Muscle of leg (tissue), 11 donors: Measurements from ENCODE around the gene LYL1. TPM values are rescaled to one million over a fixed set of nuclear protein-coding genes. Genes with fewer than 3 reads are reported as not detected.

ENCODE experiments used
- DNase-seq: peaks from one replicate; pipeline ENCODE4 v3.0.0; 2013
- H3K27ac ChIP-seq: one replicate; pipeline ENCODE4 v1.5.1; 2013; ENCODE audit warnings: mild to moderate bottlenecking, low read length, control low read depth
- H3K27me3 ChIP-seq: one replicate; pipeline ENCODE4 v1.6.1; 2013; ENCODE audit warnings: low read length; ENCODE audit not compliant: control insufficient read depth, insufficient read depth
- H3K36me3 ChIP-seq: one replicate; pipeline ENCODE4 v1.6.1; 2013; ENCODE audit warnings: low read length; ENCODE audit not compliant: control insufficient read depth, insufficient read depth
- H3K4me1 ChIP-seq: one replicate; pipeline ENCODE4 v1.6.1; 2013; ENCODE audit warnings: low read length; ENCODE audit not compliant: control insufficient read depth, insufficient read depth
- H3K4me3 ChIP-seq: one replicate; pipeline ENCODE4 v1.5.1; 2013; ENCODE audit warnings: low read length, control low read depth
- H3K9me3 ChIP-seq: replicated peaks from 2 replicates; pipeline ENCODE4 v1.6.1; 2013; ENCODE audit warnings: low read depth, low read length; ENCODE audit not compliant: control insufficient read depth
- WGBS: methylation state at CpG from one replicate; pipeline ENCODE4 v1.1.5; 2013; ENCODE audit warnings: missing lambda C conversion rate; ENCODE audit not compliant: insufficient coverage; 5-methylcytosine and 5-hydroxymethylcytosine counted together
- polyA plus RNA-seq, 8 donors: library from polyadenylated mRNA; unstranded; fragments of 120-200 nt; gene quantifications; one replicate each; pipeline versions ENCODE4 v1.2.1 to v1.2.3, GENCODE V29; 2013; ENCODE audit warnings: inconsistent platforms in 1 of 8, low replicate concordance in 1 of 8; ENCODE audit not compliant: insufficient read length in 8 of 8, insufficient read depth in 1 of 8
- total RNA-seq: library from RNA; stranded (reverse); fragments of 120-200 nt; gene quantifications from one replicate; pipeline ENCODE4 v1.2.4, GENCODE V29; 2013

The LYL1 gene
- total and polyA plus RNA-seq, 9 donors, result 3.7 to 6.7 (median 5.6) TPM

DNA sequence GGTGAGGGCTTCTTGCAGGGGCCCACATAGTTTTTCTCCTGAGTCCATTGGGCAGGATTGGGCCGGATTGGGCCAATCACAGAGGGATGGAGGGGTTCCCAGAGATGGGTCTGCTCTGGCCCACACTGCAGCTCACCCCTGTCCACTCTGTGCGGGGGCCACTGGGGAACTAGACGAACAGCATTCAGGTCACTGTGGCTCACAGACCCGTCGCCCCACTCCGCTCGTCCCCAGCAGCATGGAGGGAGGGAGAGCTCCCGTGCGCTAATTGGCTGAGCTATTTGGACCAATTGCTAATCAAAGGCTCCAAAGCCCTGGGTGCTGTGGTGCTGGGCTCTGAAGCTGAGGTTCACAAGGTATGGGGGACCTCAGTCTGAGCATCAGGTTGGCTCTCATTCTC, 26.7 kb upstream of the LYL1 start:
- no peaks in the 10 kb centered on the region for H3K27me3 ChIP-seq
- 76% methylated on average over 7 of the region's 9 CpGs for WGBS
- H3K4me3 ChIP-seq, result no peak overlapping the region
- H3K9me3 ChIP-seq, result no peaks in the 10 kb centered on the region
- H3K36me3 ChIP-seq, result peaks cover 5% of the 10 kb centered on the region
- no peak for DNase-seq
- no peaks in the 10 kb centered on the region for H3K4me1 ChIP-seq
- H3K27ac ChIP-seq, result no peak overlapping the region

DNA sequence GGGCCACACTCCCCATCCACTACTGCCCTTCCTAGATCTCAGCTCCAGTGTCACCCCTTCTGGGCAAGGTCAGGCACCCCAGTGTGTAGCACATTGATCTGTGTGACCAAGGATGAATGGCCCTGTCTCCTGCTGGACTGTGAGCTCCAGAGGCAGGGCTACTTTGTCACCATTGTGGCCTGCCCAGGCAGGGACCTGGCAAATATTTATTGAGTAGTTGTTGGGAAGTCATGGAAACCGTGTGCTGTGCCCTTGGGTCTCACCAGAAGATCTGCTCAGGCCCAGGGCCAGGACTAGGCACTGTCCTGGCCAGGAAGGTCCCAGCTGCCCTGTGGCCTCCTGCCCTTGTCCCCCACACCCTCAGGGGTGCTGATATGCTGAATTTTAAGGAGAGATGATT, 25.9 kb upstream of the LYL1 start:
- Histone ChIP-seq H3K4me3 (no peak overlapping the region), H3K4me1 (no peaks in the 10 kb centered on the region), H3K9me3 (no peaks in the 10 kb centered on the region), H3K27ac (no peak overlapping the region), H3K27me3 (no peaks in the 10 kb centered on the region), H3K36me3 (peaks cover 6% of the 10 kb centered on the region)
- no peak for DNase-seq
- WGBS, result 60% methylated on average over 1 of the region's 1 CpG

DNA sequence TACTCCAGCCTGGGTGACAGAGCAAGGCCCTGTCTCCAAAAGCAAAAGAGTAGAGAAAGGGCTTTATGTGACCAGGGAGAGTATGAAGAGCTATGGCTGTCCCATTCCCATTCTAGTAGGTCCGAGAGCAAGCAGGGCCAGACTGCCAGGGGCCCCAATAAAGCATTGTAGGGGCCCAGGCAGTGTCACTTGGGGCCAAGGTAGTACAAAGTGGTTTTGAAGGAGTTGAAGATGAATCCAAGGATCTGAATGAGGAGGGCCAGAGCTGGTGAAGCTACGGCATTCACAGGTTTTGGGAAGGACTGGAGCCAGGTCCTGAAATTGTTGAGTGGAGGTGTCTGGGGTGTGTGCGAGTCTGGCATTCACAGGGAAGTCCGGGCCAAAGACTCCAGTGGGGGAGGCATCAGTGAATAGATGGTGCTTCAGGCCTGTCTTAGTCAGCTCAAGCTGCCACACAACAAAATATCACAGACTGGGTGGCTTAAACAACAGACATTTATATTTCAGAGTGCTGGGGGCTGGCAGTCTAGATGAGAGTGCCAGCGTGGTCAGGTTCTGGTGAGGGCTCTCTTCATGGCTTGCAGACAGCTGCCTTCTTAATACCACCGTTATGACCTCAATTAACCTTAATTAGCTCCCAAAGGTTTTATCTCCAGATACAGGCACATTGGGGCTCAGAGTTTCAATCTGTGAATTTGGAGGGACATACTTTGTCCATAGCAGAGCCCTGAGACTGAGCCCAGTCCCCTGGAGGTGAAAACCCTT, 25.3 kb upstream of the LYL1 start:
- Histone ChIP-seq H3K4me3 (no peak overlapping the region), H3K36me3 (peaks cover 6% of the 10 kb centered on the region), H3K27ac (no peak overlapping the region), H3K9me3 (no peaks in the 10 kb centered on the region), H3K4me1 (no peaks in the 10 kb centered on the region), H3K27me3 (no peaks in the 10 kb centered on the region)
- 80% methylated on average over 3 of the region's 6 CpGs for whole genome bisulfite sequencing
- no peak for DNase-seq

DNA sequence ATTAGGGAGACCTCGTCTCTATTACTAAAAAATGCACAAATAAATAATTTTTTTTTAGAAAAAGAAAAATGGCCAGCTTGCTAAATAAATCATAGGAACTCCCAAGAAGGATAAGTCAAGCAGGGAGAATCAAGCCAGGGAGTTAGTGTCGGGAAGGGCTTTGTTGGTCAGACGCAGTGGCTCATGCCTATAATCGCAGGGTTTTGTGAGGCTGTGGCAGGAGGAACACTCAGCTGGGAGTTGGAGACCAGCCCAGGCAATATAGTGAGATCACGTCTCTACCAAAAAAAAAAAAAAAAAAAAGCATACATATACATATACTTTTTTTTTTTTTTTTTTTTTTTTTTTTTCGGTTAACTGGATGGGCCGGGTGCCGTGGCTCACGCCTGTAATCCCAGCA, 24.4 kb upstream of the LYL1 start:
- 67% methylated on average over 1 of the region's 9 CpGs for WGBS
- H3K36me3 ChIP-seq, result peaks cover 6% of the 10 kb centered on the region

DNA sequence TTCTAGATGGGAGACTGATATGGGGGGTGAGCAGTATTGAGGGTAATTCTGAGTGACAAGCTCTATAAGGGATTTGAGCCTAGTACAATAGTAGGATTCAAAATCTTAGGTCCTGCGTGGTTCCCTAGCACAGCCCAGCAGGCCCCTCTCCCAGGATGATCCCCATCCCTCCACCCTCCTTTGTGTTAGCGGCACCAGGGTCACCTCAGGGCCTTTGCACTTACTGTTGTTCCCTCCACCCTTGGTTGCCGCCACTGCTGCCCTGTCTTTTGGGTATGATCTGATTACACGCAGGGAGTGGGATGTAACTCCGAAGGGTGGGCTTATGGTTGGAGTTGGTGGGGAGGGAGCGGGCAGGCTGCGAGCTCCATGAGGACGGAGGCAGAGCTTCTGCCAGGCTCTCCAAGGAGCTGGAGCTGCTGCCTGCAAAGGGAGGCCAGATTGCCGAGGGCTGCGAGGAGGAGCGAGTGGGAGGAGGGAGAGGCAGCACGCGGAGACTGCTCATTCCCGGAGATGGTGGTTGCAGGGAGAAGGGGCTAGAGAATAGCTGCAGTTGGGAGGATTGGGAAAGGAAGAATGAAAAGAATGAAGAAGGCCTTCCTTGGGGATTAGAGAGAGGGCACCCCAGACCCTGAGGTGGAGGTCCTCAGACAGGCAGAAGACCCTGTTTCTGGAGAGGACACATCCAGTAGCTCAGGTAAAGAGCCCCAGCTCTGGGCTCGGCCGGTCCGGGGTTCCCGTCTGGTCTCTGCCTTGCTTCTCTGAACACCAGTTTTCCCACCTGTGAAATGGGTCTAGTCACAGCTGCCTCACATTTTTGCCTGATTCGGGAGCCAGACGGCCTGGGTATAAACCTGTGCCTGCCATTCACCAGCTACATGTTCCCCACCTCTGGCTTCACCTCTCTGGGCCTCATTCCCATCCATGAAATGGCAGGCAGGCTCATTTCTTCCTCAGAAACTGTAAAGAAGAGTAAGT, 20.6 kb upstream of the LYL1 start:
- no peak overlapping the region for H3K27ac ChIP-seq
- H3K4me1 ChIP-seq, result peaks cover 16% of the 10 kb centered on the region
- no peak for DNase-seq
- peaks cover 6% of the 10 kb centered on the region for H3K36me3 ChIP-seq
- H3K4me3 ChIP-seq, result no peak overlapping the region
- H3K27me3 ChIP-seq, result no peaks in the 10 kb centered on the region
- H3K9me3 ChIP-seq, result no peaks in the 10 kb centered on the region
- 84% methylated on average over 17 of the region's 20 CpGs for WGBS

More for the DNA sequence above, 24.4 kb upstream of the LYL1 start:
- H3K27me3 ChIP-seq, result no peaks in the 10 kb centered on the region
- H3K9me3 ChIP-seq, result no peaks in the 10 kb centered on the region
- H3K4me3 ChIP-seq, result no peak overlapping the region
- H3K27ac ChIP-seq, result no peak overlapping the region
- no peaks in the 10 kb centered on the region for H3K4me1 ChIP-seq
- no peak for DNase-seq

DNA sequence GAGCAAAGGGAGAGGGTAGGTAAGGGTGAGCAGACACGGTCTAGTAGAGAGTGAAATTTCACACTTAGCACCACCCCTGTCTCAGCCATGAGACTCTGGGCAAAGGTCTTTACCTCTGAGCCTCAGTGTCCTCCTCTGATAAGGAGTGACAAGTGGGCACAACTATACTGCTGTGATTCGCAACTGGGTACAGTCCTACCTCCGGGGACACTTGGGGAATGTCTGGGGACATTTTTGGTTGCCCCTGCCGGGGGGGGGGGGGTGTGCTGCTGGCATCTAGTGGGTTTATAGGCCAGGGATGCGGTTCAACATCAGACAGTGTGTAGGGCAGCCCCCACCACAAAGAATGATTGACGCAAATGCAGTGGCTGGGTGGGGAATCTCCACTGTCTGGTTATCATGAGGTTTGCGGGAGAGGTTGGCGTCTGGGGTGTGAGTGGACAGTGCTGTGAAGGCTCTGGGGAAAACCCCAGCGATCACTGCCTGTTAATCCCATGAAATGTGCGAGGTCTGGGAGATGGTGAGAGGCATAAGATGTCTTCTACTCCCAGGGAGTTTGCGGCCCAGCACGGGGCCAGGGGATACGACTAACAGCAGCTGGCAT, 19.7 kb upstream of the LYL1 start:
- peaks cover 16% of the 10 kb centered on the region for H3K4me1 ChIP-seq
- H3K36me3 ChIP-seq, result peaks cover 6% of the 10 kb centered on the region
- DNase-seq, result no peak
- H3K27ac ChIP-seq, result no peak overlapping the region
- H3K9me3 ChIP-seq, result no peaks in the 10 kb centered on the region
- H3K27me3 ChIP-seq, result no peaks in the 10 kb centered on the region
- H3K4me3 ChIP-seq, result no peak overlapping the region
- 91% methylated on average over 10 of the region's 13 CpGs for WGBS

DNA sequence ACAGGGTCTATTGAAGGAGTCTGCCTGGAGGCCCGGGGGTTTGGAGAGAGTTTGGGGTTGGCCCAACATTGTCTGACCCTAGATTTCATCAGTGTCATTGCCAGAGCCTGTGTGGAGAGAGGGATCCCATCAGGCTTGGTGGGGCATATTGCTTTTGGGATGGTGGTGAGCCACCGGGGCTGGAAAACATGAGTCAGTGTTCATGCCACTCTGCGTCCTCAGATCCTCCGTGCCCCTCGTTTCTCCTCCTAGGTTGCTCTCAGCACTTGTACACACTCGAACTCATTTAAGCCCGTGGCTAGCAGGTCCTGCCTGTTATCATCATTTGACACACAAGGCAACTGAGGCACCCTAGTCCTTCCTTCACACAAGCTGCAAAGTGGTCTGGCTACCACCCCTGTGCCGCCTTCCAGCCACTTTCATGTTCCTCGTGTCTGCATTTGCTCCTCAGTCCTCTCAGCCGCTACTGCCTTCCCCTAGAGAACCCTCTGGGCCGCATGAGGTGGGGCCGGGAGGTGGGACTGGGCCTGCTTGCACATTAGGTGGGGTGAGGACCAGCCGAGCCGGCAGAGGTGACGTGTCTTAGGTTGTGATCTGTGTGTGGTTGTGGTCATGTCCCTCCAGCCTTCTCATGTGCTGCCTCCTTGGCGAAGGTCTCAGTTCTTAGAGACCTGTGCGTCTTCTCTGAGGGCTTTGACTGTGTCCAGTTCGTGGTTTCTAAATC, 19.1 kb upstream of the LYL1 start:
- no peak for DNase-seq
- Histone ChIP-seq H3K4me1 (peaks cover 21% of the 10 kb centered on the region), H3K4me3 (no peak overlapping the region), H3K27me3 (no peaks in the 10 kb centered on the region), H3K9me3 (no peaks in the 10 kb centered on the region), H3K36me3 (peaks cover 6% of the 10 kb centered on the region), H3K27ac (no peak overlapping the region)
- WGBS, result 83% methylated on average over 11 of the region's 18 CpGs

DNA sequence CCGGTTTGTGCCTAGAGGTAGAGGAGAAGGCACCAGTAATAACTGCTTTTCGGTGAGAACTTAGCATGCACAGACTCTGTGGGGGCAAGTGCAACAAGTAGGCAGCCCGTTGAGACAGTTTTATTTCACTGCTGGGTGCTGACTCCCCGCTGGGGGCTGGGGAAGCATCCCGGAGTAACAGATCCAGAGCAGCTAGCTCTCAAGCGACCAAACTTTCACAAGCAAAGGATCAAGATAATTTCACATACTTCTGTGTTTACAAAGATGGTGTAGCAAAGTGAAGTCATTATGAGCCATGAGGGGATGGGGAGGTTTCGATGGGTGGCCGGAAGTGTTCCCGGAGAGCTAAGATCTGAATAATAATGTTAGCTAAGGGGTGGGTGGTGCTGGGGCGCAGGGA, 18.2 kb upstream of the LYL1 start:
- no peak for DNase-seq
- no peaks in the 10 kb centered on the region for H3K27me3 ChIP-seq
- H3K36me3 ChIP-seq, result peaks cover 6% of the 10 kb centered on the region
- H3K9me3 ChIP-seq, result no peaks in the 10 kb centered on the region
- peaks cover 25% of the 10 kb centered on the region for H3K4me1 ChIP-seq
- 94% methylated on average over 6 of the region's 10 CpGs for WGBS
- H3K27ac ChIP-seq, result no peak overlapping the region
- no peak overlapping the region for H3K4me3 ChIP-seq

DNA sequence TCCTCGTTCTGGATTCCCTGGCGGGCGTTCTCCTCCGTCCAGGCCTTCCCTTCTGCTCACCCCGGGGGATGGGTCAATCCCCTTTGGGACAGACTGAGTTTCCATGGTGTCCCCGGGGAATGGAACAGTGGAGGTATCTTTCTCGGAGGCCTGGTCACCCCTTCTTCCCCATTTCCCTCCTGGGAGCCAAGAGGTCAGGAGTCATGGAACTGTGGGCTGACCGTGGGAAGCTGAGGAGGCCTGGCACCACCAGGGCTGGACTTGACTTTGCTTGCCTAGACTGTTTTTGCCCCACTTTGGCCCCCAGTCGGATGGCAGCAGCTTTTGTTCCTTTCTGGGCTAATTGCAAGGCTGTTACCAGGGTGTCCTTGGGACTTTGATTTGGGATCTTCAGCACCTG, 17.4 kb upstream of the LYL1 start:
- Histone ChIP-seq H3K4me3 (no peak overlapping the region), H3K36me3 (peaks cover 8% of the 10 kb centered on the region), H3K27ac (no peak overlapping the region), H3K9me3 (no peaks in the 10 kb centered on the region), H3K4me1 (peaks cover 33% of the 10 kb centered on the region), H3K27me3 (no peaks in the 10 kb centered on the region)
- no peak for DNase-seq
- 71% methylated on average over 2 of the region's 9 CpGs for WGBS
